ENCODE results near the gene UBE3B.

The UBE3B gene

DNA sequence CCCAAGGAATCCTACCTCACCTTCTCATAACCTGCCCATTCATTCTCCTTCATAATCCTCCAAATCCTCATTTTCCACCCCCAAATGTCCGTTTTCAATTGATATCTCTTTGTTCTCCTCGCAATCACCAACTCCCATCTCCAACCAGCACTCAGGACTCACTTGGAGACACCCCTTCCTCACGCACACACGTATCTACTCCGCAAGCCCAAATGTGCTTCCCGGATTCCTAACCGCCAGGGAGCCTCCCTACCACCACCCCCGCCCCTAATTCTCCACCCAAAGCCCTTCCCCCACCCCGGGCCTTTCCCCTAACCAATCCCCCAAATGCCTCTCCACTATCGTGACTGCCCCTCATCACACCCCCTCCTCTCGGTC, 638 bp upstream of the UBE3B start:
- no peak for DNase-seq

DNA sequence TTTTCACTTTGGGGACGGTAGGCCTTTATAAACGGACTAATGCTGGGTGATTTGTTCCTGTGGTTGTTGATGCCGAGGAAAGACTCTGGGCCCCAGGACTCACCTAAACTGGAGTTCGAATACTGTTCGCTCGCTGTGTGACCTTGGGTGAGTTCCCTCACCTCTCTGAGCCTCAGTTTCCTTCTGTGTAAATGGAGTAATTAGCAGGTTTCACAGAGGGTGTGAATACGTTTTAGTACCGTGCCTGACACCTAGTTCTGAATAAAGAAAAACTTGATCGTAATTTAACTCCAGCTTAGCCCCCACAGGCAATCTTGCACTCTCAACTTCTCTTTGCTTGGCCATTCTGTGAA, 505 bp downstream of the UBE3B start:
- DNase-seq, result no peak

DNA sequence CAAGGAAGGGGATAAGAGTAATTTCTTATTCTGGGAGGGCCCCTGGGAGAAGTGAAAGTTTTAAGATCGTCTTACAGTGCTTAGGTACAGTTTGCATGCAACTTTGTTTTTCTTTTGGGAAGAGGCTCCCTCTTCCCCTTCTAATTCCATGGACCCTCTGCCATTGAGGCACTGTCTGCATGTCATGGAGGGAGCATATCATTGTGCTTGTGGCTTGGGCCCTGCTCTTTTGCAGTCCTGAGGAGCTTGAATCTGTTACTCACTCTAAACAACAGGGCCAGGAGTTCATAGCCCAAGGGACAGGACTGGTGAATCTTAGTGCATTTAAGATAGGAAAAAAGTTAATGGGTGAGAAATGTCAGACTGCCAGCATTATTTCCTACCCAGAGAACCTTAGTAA, 2.3 kb downstream of the UBE3B start:
- no peak for DNase-seq

DNA sequence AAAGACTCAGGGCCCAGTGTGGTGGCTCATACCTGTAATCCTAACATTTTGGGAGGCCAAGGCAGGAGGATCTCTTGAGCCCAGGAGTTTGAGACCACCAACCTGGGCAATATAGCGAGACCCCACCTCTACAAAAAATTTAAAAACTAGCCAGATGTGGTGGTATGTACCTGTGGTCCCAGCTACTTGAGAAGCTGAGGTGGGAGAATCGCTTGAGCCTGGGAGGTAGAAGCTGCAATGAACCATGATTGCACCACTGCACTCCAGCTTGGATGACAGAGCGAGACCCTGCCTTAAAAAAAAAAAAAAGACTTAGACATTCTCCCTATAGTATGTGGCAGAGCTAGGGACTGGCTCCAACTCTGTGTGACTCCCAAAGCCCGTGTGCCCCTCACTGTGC, 2.9 kb downstream of the UBE3B start:
- no peak for DNase-seq

DNA sequence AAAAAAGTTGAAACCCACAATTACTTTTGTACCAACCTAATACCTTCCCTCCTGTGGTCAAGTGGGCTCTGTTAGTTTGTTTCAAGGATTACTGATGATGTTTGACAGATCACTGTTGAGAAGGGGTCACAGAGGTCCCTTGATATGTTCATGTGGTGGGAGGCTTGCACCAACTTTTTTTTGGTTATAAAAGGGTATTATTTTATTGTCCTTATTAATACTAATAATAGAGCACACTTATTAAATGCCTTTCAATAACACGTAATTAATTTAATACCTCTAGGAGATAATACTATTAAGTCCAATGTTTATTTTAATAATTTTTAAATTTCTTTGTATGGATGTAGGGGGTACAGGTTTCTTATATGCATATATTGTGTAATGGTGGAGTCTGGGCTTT, 4.4 kb downstream of the UBE3B start:
- no peak for DNase-seq

DNA sequence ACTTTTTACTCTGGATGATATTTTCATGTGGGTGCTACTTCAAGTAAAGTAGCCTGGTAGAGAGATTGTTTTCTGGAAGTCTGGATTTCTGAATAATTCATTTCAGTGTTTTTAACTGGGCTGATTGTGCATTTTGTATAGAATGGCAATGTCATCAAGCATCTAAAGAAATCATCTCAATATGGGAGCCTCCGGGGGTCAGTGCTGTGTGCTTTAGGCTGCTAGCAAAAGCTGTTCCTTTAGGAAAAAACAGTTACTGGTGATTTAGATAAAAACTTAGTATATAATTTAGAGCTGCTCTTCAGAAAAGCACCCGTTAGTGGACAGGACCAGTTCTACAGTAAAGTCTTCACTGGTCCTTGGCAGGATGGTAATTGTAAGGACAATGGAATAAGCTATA, 5.1 kb downstream of the UBE3B start:
- DNase-seq, result no peak

DNA sequence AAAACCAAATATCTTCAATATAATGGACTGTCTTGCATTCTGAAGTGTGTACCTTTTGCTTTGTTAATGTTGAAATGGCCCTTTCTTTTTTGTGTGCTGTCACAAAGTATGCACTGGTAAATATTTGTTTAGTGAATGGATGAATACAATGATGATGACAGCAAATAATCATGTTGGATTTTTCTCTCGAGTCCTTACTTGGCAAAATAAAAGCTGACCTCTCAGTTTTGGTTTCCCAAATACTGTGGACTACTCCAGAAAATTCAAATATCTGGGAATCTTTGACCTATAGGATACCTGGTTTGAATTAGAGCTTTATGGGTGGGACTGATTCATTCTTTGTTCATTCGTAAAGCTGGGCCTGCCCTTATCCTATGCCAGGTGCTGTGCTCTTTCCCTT, 5.5 kb downstream of the UBE3B start:
- DNase-seq, result no peak

DNA sequence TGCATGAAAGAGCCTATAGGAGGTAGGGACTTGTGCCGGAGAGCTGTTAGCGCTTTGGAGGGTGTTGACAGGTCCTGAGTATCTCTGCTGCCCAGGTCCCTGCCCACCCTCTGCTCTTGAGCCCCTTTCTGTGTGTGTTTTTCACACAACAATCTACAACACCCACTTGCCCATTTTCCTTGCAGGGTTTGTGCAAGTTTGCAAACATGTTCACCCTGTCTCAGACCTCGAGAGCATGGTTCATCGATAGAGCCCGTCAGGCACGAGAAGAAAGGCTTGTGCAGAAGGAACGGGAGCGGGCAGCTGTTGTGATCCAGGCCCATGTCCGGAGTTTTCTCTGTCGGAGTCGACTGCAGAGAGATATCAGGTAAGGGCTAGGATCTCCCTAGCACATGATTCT, 5.9 kb downstream of the UBE3B start:
- DNase-seq, result no peak

DNA sequence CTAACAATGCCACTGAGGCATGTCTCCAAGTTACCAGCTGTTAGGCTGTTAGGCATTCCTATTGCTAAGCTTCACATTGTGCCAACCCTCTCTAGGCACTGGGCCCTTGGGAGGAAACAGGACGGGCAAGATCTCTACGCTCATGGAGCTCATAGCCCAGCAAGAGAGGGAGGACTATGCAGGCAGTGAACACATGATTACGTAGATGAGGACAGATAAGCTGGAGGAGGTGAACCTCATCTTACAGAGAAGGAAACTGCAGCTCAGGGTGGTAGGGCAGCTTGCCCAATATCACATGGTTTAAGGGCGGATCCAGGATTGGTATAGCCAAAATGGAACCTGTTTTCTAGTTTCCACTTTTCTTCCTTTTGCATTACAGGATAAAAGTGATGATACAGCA, 7.8 kb downstream of the UBE3B start:
- DNase-seq, result no peak

DNA sequence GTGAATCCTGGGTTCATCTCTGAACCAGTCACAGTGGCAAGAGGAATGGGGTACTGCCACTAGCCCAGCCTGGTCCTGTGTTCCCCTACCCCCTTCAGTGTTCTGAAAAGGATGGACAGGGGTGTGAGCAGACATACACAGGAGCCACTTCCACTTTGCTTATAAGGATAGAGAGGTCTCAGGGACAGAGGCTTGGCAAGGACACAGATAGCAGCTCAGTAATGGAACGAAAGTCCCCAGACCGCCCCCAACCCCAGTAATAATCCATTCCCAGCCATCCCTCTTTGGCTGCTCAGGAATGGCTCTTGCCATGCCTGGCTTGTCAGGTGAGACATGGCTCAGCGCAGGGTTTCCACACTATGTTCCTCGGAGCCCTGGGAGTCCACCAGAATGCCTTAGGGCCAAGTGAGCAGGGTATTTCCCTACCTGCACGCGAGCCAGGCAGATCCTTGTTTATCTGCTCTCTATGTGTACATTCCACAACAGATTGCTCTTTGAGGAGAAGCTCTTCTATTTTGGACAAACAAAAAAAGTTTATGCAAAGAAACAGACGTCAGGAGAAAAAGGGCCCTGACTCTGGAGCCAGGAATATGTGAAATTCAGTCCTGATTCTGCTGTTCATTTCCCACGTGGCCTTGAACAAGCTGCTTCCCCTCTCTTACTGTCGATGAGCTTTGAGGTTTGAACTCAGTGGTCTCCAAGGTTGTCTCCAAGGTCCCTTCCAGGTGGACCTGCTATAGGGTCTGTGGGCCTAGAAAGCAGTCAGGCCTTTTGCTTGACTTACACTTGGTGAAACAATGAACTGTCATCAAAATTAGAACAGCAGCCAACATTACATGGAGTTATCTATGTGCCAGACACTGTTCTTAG, 10.0 kb downstream of the UBE3B start:
- DNase-seq, result no peak

DNA sequence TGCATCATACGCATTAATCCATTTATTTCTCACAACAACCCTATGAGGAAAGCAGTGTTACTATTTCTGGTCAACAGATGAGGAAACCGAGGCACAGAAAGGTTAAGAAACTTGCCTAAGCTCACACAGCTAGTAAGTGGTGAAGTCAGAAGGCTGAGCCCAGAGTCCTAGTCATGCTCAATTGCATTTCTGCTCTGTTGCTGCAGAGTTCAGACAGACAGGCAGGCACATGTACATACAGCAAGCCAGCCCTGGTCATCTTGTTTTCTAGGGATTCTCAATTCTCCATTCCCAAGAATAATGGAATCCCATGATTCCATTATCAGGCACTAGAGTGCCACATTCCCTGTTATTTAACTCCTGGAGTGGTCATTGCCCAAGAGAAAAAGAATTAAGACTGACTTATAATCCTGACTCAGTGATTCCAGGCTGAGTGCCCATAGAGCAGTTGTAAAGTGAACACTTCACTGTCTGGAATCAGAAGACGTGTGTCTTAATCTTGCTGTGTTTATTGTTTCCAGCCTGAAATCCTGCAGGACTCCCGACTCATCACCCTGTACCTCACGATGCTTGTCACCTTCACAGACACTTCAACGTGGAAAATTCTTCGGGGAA, 10.7 kb downstream of the UBE3B start:
- no peak for DNase-seq

DNA sequence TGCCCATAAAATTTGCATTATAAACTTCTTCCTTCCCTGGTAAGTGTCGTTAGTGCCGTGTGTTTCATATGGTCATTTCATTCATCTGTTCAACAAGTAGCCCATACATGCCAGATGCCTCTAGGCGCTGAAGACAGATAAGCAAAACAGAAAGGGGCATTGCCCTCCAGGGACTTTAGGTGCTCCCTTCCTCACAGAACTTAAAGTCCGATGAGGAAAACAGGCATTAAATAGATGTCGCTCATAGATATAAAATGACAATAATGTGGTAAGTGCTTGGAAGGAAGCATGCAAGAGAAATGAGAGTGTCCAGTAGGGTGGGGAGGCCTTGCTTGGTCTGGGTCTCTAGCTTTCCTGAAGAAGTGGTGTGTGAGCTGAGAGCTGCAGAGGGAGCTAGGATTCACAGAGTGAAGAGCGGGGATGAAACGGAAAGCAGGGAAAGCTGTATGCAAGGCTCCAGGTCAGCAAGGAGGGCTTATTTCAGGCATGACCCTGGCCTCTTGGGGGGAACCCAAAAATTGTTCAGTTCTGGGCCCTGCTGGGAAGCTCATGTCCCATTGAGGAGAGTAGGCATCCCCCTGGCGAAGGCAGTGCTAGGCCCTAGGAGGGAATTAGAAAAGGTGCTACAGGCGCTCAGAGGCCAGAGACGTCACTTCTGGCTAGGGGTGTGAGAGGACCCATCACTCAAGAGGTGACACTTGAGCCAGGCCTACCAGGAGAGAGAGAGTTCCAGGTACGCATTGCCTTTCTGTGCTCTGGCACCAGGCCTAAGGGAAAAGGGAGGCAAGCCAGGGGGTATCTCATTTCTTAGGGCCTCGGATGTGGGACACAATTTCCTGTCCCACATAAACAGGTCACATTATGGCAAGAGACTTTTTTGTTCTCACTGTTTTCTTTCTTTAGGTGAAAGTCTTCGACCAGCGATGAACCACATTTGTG, 11.9 kb downstream of the UBE3B start:
- no peak for DNase-seq

DNA sequence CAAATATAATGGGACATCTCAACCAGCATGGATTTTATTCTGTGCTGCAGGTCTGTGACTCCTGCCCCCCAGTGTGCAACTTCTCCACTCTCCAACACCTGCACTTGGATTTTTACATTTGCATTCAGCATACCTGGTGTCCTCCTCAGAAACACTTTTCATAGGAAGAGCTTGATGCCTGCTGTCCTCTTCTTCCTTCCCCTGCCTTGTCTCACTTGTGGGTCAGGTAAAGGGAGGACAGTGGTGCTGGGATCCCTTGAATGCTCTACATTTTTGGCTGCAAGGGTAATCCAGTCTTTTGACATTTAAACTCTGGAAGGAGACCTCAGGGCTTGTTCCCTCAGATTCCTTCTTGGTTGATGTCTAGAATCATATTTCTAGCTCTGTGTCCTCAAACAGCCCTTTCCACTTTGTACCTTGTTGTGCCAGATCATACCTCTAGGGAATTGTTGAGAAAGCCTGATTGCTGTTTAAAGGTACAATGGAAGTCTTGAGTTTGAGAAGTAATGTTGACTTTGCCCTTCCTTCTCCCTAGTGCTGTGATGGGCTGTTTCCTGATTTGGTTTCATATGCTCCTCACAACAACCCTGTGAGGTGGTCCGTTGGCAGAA, 12.6 kb downstream of the UBE3B start:
- no peak for DNase-seq

DNA sequence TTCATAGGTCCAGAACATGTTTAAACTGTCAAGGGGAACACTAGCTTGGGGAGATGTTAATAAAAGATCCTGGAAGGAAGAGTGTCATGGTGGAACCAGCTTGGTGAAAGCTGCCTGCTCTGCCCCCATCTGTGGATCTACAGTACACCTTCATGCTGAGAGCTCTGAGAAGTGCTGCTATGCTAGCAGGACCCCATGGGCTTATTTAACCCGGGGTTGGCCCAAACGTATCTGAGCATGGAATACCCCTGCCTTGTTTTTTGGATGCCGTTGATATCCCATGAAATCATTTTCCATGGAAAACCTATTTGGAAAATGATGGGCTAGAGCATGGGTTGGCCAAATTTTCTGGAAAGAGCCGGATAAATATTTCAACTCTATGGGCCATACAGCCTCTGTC, 14.2 kb downstream of the UBE3B start:
- DNase-seq, result no peak

DNA sequence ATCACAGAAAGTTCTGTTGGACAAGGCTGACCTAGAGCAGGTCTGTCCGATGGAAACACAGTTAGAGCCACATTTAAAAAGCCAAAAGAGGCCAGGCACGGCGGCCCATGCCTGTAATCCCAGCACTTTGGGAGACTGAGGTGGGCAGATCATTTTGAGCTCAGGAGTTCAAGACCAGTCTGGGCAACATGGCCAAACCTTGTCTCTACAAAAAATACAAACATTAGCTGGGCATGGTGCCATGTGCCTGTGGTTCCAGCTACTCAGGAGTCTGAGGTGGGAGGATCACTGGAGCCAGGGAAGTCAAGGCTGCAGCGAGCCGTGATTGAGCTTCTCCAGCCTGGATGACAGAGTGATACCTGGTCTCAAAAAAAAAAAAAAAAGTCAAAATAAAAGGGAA, 14.9 kb downstream of the UBE3B start:
- no peak for DNase-seq

DNA sequence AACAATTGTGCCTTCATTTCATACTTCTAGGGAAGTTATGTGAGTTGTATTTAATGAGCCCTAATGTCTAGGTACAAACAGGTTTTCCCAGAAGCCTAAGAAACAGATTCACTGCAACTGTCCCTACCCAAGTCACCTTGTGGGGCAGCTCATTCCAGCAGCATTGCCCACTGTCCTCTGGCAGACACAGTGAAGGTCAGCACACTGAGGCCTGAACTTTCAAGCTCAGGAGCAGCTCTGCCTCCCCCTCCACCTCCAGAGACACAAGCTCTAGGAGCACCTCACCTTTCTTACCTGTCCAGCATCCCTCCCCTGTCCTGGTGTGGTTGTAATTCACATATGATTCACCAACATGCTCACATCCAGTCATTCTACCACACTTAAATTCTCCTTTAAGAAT, 15.7 kb downstream of the UBE3B start:
- no peak for DNase-seq

DNA sequence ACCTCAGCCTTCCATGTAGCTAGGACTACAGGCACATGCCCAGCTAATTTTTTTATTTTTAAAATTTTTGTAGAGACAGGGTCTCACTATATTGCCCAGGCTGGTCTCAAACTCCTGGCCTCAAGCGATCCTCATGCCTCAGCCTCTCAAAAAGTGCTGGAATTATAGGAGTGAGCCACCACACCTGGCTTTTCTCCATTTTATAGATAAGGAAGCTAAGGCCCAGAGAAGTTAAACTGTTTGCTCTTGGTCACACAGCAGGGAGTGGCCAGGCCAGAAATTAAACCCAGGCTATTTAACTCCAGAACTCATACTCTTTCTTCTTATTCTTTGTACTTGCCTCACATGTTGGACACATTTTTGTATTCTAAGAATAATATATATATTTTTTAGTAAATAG, 16.5 kb downstream of the UBE3B start:
- no peak for DNase-seq

DNA sequence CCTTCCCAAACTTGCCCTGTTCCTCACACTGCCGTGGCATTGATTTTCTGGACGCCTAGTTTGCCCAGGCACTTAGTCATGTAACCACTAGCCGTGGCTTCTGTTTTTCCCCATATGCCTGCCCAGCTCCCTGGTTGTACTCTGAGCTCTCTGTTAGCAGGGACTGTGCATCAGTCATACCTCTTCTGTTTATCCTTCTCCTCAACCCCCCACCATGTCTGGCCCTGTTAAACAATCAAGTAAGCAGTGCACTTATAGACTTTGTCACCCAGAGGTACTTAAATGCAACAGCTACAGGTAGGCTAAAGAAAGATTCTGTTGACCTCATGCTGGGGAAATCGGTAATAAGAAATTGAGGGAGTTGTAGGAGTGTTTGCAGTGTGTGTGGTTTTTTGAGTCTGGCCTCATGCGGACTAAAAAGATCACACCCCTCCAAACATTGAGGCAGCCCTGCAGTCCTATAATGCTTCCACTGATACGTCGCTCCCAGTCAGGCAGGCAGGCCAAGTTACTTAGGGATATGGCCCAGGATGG, 17.0 kb downstream of the UBE3B start:
- DNase-seq, result no peak

DNA sequence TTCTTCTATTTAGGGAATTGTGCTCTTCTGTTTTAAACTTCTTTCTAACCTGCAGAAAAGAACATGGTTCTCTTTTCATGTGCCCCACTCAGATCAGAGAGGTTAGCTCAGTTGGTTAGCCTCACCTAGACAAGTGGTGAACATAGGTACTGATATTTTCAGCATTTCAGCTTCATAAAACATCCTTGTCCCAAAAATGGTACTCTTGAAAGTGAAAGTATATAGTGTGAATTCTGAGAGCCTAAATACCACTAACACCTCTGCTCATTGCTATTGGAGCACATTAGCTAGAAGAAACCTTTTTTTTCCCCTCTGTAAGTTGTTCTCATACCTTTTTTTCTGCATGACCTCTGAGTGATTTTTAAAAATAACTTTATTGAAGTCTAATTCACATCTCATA, 17.6 kb downstream of the UBE3B start:
- DNase-seq, result no peak

DNA sequence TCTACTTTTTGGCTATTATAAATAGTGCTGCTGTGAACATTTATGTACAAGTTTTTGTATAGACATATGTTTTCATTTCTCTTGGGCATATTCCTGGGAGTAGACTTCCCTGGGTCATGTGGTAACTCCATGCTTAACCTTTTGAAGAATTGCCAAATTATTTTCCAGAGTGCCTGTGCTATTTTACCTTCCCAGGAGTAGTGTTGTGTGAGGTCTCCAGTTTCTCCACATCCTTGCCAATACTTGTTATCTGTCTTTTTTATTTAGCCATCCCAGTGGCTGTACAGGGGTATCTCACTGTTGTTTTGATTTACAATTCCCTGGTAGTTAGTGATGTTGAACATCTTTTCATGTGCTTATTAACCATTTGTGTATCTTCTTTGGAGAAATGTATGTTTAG, 18.9 kb downstream of the UBE3B start:
- DNase-seq, result no peak

DNA sequence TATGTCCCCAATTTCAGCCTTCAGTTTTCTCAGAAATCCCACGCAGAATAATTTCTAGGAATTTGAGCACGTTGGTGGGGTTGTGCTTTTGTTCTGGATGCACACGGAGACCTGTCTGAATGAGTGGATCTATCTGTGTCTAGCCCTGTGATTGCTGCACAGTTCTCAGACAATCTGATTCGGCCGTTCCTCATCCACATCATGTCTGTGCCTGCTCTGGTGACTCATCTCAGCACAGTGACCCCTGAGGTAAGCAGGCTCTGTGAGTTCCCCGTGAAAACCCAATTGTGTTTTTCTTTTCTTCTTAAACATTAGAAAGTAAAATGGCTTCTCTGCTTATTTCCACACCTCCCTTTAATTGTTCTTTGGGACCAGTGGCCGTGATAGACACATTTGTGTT, 20.2 kb downstream of the UBE3B start:
- DNase-seq, result no peak

DNA sequence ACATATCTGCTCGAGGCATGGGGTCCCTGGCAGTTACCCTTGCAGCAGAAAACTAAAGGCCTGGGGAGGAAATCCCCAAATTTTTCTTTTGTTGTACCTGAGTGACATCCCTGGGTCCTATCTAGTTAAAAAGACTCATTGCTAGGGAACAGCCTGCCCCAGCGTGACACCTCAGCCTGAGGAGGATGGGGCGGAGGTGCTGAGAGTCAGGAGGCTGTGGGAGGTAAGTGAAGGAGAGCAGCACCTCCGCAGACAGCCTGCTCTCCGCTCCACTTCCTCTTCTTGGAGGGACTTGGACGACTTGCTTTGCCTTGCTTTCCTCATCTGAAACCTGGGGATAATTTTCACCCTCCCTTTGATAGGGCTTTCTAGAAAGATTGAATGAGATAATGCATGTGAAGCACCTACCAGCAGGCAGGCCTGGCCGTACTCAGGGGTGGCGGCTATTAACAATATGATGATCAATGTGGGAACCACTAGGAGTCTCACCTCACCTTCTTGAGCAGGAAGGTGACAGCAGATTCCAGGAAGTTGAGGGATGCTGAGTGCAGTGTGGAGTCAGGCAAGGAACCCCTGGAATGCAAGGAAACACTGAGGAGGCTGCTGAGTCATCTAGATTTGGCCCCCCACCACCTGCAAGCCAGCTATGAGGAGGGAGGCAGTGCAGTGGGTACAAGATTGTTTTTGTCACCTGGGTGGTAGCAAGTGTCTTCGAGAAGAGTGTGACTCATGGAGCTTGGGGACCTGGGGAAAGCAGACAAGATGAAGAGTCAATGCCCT, 23.2 kb downstream of the UBE3B start:
- no peak for DNase-seq
